ENCODE measurements around the gene PGBD5. TPM values are rescaled to one million over a fixed set of nuclear protein-coding genes. Genes with fewer than 3 reads are reported as not detected.
A peak's percentile ranks its signal among the peaks of the same experiment; 100 is the strongest.

PGBD5 gene
- total RNA-seq, 1 donor from 2014 or later = 1.8 TPM

- Mint-ChIP-seq H3K36me3 (ENCODE audit: low read depth) (no peaks in the 10 kb centered on the region), H3K27ac (ENCODE audit: unreplicated experiment) (peak overlapping the region; percentile 57), H3K4me1 (ENCODE audit: low read depth) (peaks cover 25% of the 10 kb centered on the region), H3K27me3 (ENCODE audit: low read depth) (no peaks in the 10 kb centered on the region), H3K9me3 (ENCODE audit: low read depth) (no peaks in the 10 kb centered on the region), H3K4me3 (ENCODE audit: unreplicated experiment) (no peak overlapping the region)
- TF ChIP-seq, protein P1, sequence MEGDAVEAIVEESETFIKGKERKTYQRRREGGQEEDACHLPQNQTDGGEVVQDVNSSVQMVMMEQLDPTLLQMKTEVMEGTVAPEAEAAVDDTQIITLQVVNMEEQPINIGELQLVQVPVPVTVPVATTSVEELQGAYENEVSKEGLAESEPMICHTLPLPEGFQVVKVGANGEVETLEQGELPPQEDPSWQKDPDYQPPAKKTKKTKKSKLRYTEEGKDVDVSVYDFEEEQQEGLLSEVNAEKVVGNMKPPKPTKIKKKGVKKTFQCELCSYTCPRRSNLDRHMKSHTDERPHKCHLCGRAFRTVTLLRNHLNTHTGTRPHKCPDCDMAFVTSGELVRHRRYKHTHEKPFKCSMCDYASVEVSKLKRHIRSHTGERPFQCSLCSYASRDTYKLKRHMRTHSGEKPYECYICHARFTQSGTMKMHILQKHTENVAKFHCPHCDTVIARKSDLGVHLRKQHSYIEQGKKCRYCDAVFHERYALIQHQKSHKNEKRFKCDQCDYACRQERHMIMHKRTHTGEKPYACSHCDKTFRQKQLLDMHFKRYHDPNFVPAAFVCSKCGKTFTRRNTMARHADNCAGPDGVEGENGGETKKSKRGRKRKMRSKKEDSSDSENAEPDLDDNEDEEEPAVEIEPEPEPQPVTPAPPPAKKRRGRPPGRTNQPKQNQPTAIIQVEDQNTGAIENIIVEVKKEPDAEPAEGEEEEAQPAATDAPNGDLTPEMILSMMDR (IDR thresholded peaks at IDR 0.05) = no peak
- DNase-seq (ENCODE audit: low spot score) = no peak
Measured at GRCh38 chr1:230306169-230306568, 120.0 kb downstream of the PGBD5 start.

GRCh38 chr1:230303822-230304221, 122.3 kb downstream of the PGBD5 start:
- Mint-ChIP-seq H3K27me3 (ENCODE audit: low read depth) (no peaks in the 10 kb centered on the region), H3K4me1 (ENCODE audit: low read depth) (peaks cover 22% of the 10 kb centered on the region), H3K36me3 (ENCODE audit: low read depth) (no peaks in the 10 kb centered on the region), H3K9me3 (ENCODE audit: low read depth) (no peaks in the 10 kb centered on the region), H3K4me3 (ENCODE audit: unreplicated experiment) (no peak overlapping the region), H3K27ac (ENCODE audit: unreplicated experiment) (no peak overlapping the region)
- no peak for DNase-seq (ENCODE audit: low spot score)
- TF ChIP-seq, protein P1 (IDR thresholded peaks at IDR 0.05) = no peak

- Mint-ChIP-seq H3K27me3 (ENCODE audit: low read depth) (no peaks in the 10 kb centered on the region), H3K4me1 (ENCODE audit: low read depth) (peaks cover 19% of the 10 kb centered on the region), H3K4me3 (ENCODE audit: unreplicated experiment) (no peak overlapping the region), H3K36me3 (ENCODE audit: low read depth) (no peaks in the 10 kb centered on the region), H3K9me3 (ENCODE audit: low read depth) (no peaks in the 10 kb centered on the region), H3K27ac (ENCODE audit: unreplicated experiment) (no peak overlapping the region)
- TF ChIP-seq, protein P1 (IDR thresholded peaks at IDR 0.05) = peak; percentile 32
- DNase-seq (ENCODE audit: low spot score) = peak; percentile 26
Measured at GRCh38 chr1:230303069-230303468, 123.1 kb downstream of the PGBD5 start.

GRCh38 chr1:230301822-230302221, 124.3 kb downstream of the PGBD5 start:
- Mint-ChIP-seq H3K36me3 (ENCODE audit: low read depth) (no peaks in the 10 kb centered on the region), H3K4me3 (ENCODE audit: unreplicated experiment) (no peak overlapping the region), H3K27me3 (ENCODE audit: low read depth) (no peaks in the 10 kb centered on the region), H3K9me3 (ENCODE audit: low read depth) (no peaks in the 10 kb centered on the region), H3K27ac (ENCODE audit: unreplicated experiment) (no peak overlapping the region), H3K4me1 (ENCODE audit: low read depth) (peaks cover 7% of the 10 kb centered on the region)
- TF ChIP-seq, protein P1 (IDR thresholded peaks at IDR 0.05) = no peak
- peak; percentile 28 for DNase-seq (ENCODE audit: low spot score)

DNA sequence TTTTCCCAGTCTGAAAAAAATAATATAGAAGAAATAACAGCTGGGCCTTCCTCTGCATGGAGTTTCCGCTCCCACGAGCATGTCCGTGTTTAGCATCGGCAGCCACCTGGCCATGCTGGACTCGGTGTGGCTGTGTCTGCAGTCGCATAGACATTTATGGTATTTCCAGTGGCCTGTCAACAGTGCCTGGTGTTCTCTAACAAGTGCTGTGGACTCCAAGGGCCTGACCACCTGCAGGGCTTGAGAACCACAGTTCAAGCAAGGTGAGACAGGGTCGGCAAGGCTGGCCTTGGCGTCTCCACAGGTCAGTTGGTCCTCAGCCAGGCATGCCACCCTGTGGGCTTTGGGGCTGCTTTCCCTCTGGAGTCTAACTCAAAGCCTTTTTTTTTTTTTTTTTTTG, 124.8 kb downstream of the PGBD5 start:
- Mint-ChIP-seq H3K4me3 (ENCODE audit: unreplicated experiment) (no peak overlapping the region), H3K27me3 (ENCODE audit: low read depth) (peaks cover under 1% of the 10 kb centered on the region), H3K4me1 (ENCODE audit: low read depth) (peaks cover 6% of the 10 kb centered on the region), H3K36me3 (ENCODE audit: low read depth) (no peaks in the 10 kb centered on the region), H3K27ac (ENCODE audit: unreplicated experiment) (no peak overlapping the region), H3K9me3 (ENCODE audit: low read depth) (no peaks in the 10 kb centered on the region)
- TF ChIP-seq, protein P1 (IDR thresholded peaks at IDR 0.05) = no peak
- DNase-seq (ENCODE audit: low spot score) = peak; percentile 52

Measured in chondrocyte (in vitro differentiated cells).